ENCODE results near the gene TNS3.

Gene TNS3

GRCh38 chr7:47435889-47436312 lies 146.0 kb downstream of the TNS3 start:
- Histone ChIP-seq H3K9me3 (replicated peaks; ENCODE audit: low read length) (no peaks in the 10 kb centered on the region), H3K4me1 (ENCODE audit: control insufficient read depth, insufficient read depth, low read length) (peaks cover 24% of the 10 kb centered on the region), H3K9ac (ENCODE audit: low read depth, low read length) (peak overlapping the region; percentile 10), H3K27me3 (ENCODE audit: control insufficient read depth, insufficient read depth, low read length) (no peaks in the 10 kb centered on the region), H3K4me2 (ENCODE audit: low read length) (no peak overlapping the region), H3K36me3 (ENCODE audit: insufficient read depth, low read length) (peaks cover 59% of the 10 kb centered on the region), H3K4me3 (ENCODE audit: low read length) (no peak overlapping the region)

GRCh38 chr7:47433564-47433895 lies 148.4 kb downstream of the TNS3 start:
- Histone ChIP-seq H3K36me3 (ENCODE audit: insufficient read depth, low read length) (peaks cover 47% of the 10 kb centered on the region), H3K9me3 (replicated peaks; ENCODE audit: low read length) (no peaks in the 10 kb centered on the region)

DNA sequence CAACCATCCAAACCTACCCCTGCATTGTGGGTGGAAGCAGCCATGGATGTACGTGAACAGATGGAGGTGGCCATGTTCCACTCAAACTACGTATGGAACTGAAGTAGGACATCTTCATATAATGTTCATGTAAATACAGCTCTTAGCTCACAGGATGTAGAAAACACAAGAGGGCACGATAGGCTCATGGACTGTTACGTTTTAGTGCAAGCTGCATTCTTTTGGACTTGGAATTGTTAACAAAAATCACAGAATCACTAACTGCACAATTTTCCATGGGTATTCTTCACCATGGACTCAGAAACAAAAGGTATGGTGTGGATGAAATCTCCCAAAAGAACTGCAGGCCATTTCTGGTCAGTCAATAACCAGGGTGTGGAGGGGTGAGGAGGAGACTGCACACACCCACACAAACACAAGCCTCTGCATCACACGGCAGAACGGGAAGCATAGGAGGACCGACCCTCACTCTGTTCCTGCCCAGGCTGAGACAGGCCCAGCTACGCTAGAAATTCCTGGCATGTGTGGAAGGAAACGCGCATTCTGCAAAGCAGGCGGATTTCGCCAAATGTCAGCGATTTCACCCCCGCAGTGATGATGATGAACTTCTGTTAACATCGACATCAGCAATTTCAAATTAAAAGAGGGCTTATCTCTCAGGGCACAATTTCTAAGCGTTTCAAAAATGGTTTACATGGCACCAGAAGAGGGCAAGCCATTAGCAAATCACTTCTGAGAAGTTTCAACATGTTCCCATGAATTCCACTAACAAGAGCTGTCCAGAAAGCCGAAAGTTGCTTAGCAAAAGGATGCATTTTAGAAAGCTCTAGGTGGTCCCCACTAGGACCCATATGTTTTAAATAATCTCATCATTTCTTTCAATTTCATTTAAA lies 149.0 kb downstream of the TNS3 start:
- Histone ChIP-seq H3K4me2 (ENCODE audit: low read length) (no peak overlapping the region), H3K9ac (ENCODE audit: low read depth, low read length) (no peak overlapping the region)

More at GRCh38 chr7:47433564-47433895, 148.4 kb downstream of the TNS3 start:
- Histone ChIP-seq H3K4me3 (ENCODE audit: low read length) (no peak overlapping the region), H3K4me2 (ENCODE audit: low read length) (no peak overlapping the region), H3K27me3 (ENCODE audit: control insufficient read depth, insufficient read depth, low read length) (no peaks in the 10 kb centered on the region), H3K4me1 (ENCODE audit: control insufficient read depth, insufficient read depth, low read length) (peaks cover 24% of the 10 kb centered on the region), H3K9ac (ENCODE audit: low read depth, low read length) (no peak overlapping the region)

GRCh38 chr7:47430422-47430821 lies 151.5 kb downstream of the TNS3 start:
- peaks cover 62% of the 10 kb centered on the region for H3K36me3 ChIP-seq (ENCODE audit: insufficient read depth, low read length)
- no peak overlapping the region for H3K4me2 ChIP-seq (ENCODE audit: low read length)
- no peaks in the 10 kb centered on the region for H3K27me3 ChIP-seq (ENCODE audit: control insufficient read depth, insufficient read depth, low read length)
- no peaks in the 10 kb centered on the region for H3K9me3 ChIP-seq (replicated peaks; ENCODE audit: low read length)
- peaks cover 19% of the 10 kb centered on the region for H3K4me1 ChIP-seq (ENCODE audit: control insufficient read depth, insufficient read depth, low read length)
- no peak overlapping the region for H3K4me3 ChIP-seq (ENCODE audit: low read length)
- no peak overlapping the region for H3K9ac ChIP-seq (ENCODE audit: low read depth, low read length)

More for the DNA sequence above, 149.0 kb downstream of the TNS3 start:
- peaks cover 48% of the 10 kb centered on the region for H3K36me3 ChIP-seq (ENCODE audit: insufficient read depth, low read length)
- H3K9me3 ChIP-seq (replicated peaks; ENCODE audit: low read length), result no peaks in the 10 kb centered on the region
- H3K4me1 ChIP-seq (ENCODE audit: control insufficient read depth, insufficient read depth, low read length), result peaks cover 24% of the 10 kb centered on the region
- no peak overlapping the region for H3K4me3 ChIP-seq (ENCODE audit: low read length)
- no peaks in the 10 kb centered on the region for H3K27me3 ChIP-seq (ENCODE audit: control insufficient read depth, insufficient read depth, low read length)

- Histone ChIP-seq H3K4me2 (ENCODE audit: low read length) (no peak overlapping the region), H3K4me1 (ENCODE audit: control insufficient read depth, insufficient read depth, low read length) (peaks cover 19% of the 10 kb centered on the region), H3K36me3 (ENCODE audit: insufficient read depth, low read length) (peaks cover 62% of the 10 kb centered on the region), H3K4me3 (ENCODE audit: low read length) (no peak overlapping the region), H3K27me3 (ENCODE audit: control insufficient read depth, insufficient read depth, low read length) (no peaks in the 10 kb centered on the region), H3K9ac (ENCODE audit: low read depth, low read length) (no peak overlapping the region), H3K9me3 (replicated peaks; ENCODE audit: low read length) (no peaks in the 10 kb centered on the region)
Observed at GRCh38 chr7:47428768-47429472, 153.0 kb downstream of the TNS3 start.

GRCh38 chr7:47428052-47428767 lies 153.7 kb downstream of the TNS3 start:
- Histone ChIP-seq H3K36me3 (ENCODE audit: insufficient read depth, low read length) (peaks cover 63% of the 10 kb centered on the region), H3K27me3 (ENCODE audit: control insufficient read depth, insufficient read depth, low read length) (no peaks in the 10 kb centered on the region), H3K4me2 (ENCODE audit: low read length) (no peak overlapping the region), H3K9ac (ENCODE audit: low read depth, low read length) (no peak overlapping the region), H3K9me3 (replicated peaks; ENCODE audit: low read length) (no peaks in the 10 kb centered on the region), H3K4me3 (ENCODE audit: low read length) (no peak overlapping the region), H3K4me1 (ENCODE audit: control insufficient read depth, insufficient read depth, low read length) (peaks cover 23% of the 10 kb centered on the region)

DNA sequence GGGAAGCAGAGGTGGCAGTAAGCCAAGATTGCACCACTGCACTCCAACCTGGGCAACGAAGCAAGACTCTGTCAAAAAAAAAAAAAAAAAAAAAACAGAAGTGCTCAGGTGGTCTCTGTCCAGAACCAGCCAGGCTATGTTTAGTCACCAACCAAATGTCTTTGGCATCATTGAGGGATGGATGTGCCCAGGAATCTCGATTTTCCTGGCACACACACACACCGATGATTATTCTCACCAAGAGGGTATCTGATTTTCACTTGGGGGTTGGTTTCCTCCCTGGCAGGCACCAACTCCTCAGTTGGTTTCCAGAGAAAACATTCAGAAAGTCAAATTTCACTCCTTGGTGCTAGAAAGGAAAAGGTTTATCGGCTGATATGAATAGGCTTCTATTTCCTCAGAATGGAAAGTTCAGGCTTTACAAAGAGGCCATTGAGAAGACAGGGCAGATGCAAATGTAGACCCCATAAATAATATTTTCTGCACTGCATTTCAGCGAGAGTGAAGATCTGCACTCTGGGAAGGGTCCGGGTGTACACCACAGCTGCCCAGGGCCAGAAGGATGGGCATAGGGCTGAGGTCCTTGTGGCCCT lies 154.8 kb downstream of the TNS3 start:
- H3K9ac ChIP-seq (ENCODE audit: low read depth, low read length), result no peak overlapping the region
- no peak overlapping the region for H3K4me3 ChIP-seq (ENCODE audit: low read length)
- no peaks in the 10 kb centered on the region for H3K27me3 ChIP-seq (ENCODE audit: control insufficient read depth, insufficient read depth, low read length)
- peaks cover 23% of the 10 kb centered on the region for H3K4me1 ChIP-seq (ENCODE audit: control insufficient read depth, insufficient read depth, low read length)
- H3K36me3 ChIP-seq (ENCODE audit: insufficient read depth, low read length), result peaks cover 62% of the 10 kb centered on the region
- H3K9me3 ChIP-seq (replicated peaks; ENCODE audit: low read length), result no peaks in the 10 kb centered on the region
- no peak overlapping the region for H3K4me2 ChIP-seq (ENCODE audit: low read length)

- Histone ChIP-seq H3K4me1 (ENCODE audit: control insufficient read depth, insufficient read depth, low read length) (peaks cover 22% of the 10 kb centered on the region), H3K27me3 (ENCODE audit: control insufficient read depth, insufficient read depth, low read length) (no peaks in the 10 kb centered on the region), H3K9me3 (replicated peaks; ENCODE audit: low read length) (no peaks in the 10 kb centered on the region), H3K36me3 (ENCODE audit: insufficient read depth, low read length) (peaks cover 80% of the 10 kb centered on the region), H3K4me2 (ENCODE audit: low read length) (no peak overlapping the region), H3K4me3 (ENCODE audit: low read length) (no peak overlapping the region), H3K9ac (ENCODE audit: low read depth, low read length) (no peak overlapping the region)
Observed at GRCh38 chr7:47424523-47424922, 157.4 kb downstream of the TNS3 start.

GRCh38 chr7:47423196-47423595 lies 158.7 kb downstream of the TNS3 start:
- peaks cover 35% of the 10 kb centered on the region for H3K4me1 ChIP-seq (ENCODE audit: control insufficient read depth, insufficient read depth, low read length)
- no peaks in the 10 kb centered on the region for H3K9me3 ChIP-seq (replicated peaks; ENCODE audit: low read length)
- no peak overlapping the region for H3K9ac ChIP-seq (ENCODE audit: low read depth, low read length)
- no peak overlapping the region for H3K4me2 ChIP-seq (ENCODE audit: low read length)
- H3K4me3 ChIP-seq (ENCODE audit: low read length), result no peak overlapping the region
- H3K27me3 ChIP-seq (ENCODE audit: control insufficient read depth, insufficient read depth, low read length), result no peaks in the 10 kb centered on the region
- H3K36me3 ChIP-seq (ENCODE audit: insufficient read depth, low read length), result peaks cover 88% of the 10 kb centered on the region

DNA sequence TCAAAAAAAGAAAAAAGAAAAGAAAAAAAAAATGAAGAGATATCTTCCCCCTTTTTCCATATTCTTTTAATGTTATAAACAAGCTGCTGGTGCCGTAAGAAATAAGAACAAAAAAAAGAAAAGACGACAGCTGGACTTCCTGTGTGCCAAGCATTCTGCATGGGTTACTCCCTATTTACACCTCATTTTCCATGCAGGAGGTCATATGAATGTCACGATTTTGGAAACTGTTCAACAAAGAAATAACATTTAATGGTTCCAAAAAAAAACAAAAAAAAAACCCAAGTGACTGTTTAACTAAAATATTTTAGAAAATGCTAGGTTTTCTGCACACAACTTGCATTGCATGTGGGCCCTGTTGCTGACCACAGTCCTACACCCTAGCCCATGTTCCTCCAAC lies 159.3 kb downstream of the TNS3 start:
- Histone ChIP-seq H3K4me1 (ENCODE audit: control insufficient read depth, insufficient read depth, low read length) (peaks cover 37% of the 10 kb centered on the region), H3K27me3 (ENCODE audit: control insufficient read depth, insufficient read depth, low read length) (no peaks in the 10 kb centered on the region), H3K9ac (ENCODE audit: low read depth, low read length) (no peak overlapping the region), H3K36me3 (ENCODE audit: insufficient read depth, low read length) (peaks cover 84% of the 10 kb centered on the region), H3K4me2 (ENCODE audit: low read length) (no peak overlapping the region), H3K4me3 (ENCODE audit: low read length) (no peak overlapping the region), H3K9me3 (replicated peaks; ENCODE audit: low read length) (no peaks in the 10 kb centered on the region)

DNA sequence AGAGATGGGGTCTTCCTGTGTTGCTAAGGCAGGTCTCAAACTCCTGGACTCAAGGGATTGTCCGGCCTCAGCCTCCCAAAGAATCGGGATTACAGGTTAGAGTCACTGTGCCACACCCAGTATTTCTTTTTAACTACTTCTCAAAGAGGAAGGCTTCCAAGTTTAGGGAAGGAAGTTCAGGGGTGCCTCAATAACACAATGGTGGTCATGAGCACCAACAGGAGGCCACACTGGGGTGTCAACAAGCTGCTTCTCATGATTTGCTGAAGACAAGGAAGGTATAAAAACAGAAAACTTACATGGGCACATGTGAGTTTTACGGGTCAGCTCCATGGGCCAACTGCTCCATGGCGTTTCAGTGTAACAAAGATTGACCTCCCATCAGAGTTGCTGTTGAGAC lies 160.5 kb downstream of the TNS3 start:
- peaks cover 37% of the 10 kb centered on the region for H3K4me1 ChIP-seq (ENCODE audit: control insufficient read depth, insufficient read depth, low read length)
- no peak overlapping the region for H3K4me2 ChIP-seq (ENCODE audit: low read length)
- no peaks in the 10 kb centered on the region for H3K27me3 ChIP-seq (ENCODE audit: control insufficient read depth, insufficient read depth, low read length)
- H3K36me3 ChIP-seq (ENCODE audit: insufficient read depth, low read length), result peaks cover 84% of the 10 kb centered on the region
- no peak overlapping the region for H3K9ac ChIP-seq (ENCODE audit: low read depth, low read length)
- H3K4me3 ChIP-seq (ENCODE audit: low read length), result no peak overlapping the region
- H3K9me3 ChIP-seq (replicated peaks; ENCODE audit: low read length), result no peaks in the 10 kb centered on the region

Data from skeletal muscle satellite cell (primary cell).